SU-DHL-6 (cell line): ENCODE measurements around the gene TARBP2.
"Not testable (repeated sequence)": the region's sequence is repeated elsewhere in the genome, so short reads cannot be mapped to it uniquely, and the experiment has no call there.

Experiments
- H2AFZ ChIP-seq: fragments of 200-600 bp; sonication (generic); 2 replicates; pipeline ENCODE4 v1.6.1; 2014; ENCODE audit warnings: low read depth, mild to moderate bottlenecking, moderate library complexity, mixed read lengths, antibody characterized with exemption, low read length; ENCODE audit not compliant: severe bottlenecking
- H3F3A ChIP-seq: fragments of 200-600 bp; shearing (Covaris generic); 2 replicates; pipeline ENCODE4 v1.6.0; 2016; ENCODE audit warnings: antibody characterized with exemption, mild to moderate bottlenecking; ENCODE audit not compliant: insufficient read depth
- H3K27ac ChIP-seq: fragments of 200-600 bp; sonication (generic); 2 replicates; pipeline ENCODE4 v1.5.1; 2016; ENCODE audit warnings: low read depth, mild to moderate bottlenecking, low read length, moderate library complexity, mixed read lengths
- H3K27me3 ChIP-seq: fragments of 200-600 bp; sonication (generic), shearing (Covaris generic); 2 replicates; pipeline ENCODE4 v1.6.0; 2014; ENCODE audit warnings: mild to moderate bottlenecking, low read length
- H3K36me3 ChIP-seq: fragments of 200-600 bp; sonication (generic); 2 replicates; pipeline ENCODE4 v1.6.1; 2014; ENCODE audit warnings: mild to moderate bottlenecking, low read length, mixed read lengths
- H3K4me2 ChIP-seq: fragments of 300-600, 200-600 bp; shearing (Covaris generic), sonication (generic); 2 replicates; pipeline ENCODE4 v1.6.0; 2014; ENCODE audit warnings: low read length, low read depth, mild to moderate bottlenecking; ENCODE audit not compliant: poor library complexity, severe bottlenecking
- H3K4me3 ChIP-seq: fragments of 200-600 bp; sonication (generic); 2 replicates; pipeline ENCODE4 v1.5.1; 2014; ENCODE audit warnings: antibody characterized with exemption, low read length, mild to moderate bottlenecking, mixed read lengths; ENCODE audit not compliant: insufficient read depth, poor library complexity, severe bottlenecking
- H3K79me2 ChIP-seq: fragments of 200-600 bp; sonication (generic); 2 replicates; pipeline ENCODE4 v1.6.1; 2014; ENCODE audit warnings: mild to moderate bottlenecking, low read length, moderate library complexity; ENCODE audit not compliant: insufficient read depth
- H3K9ac ChIP-seq: fragments of 200-600 bp; sonication (generic); 2 replicates; pipeline ENCODE4 v1.7.0; 2014; ENCODE audit warnings: mild to moderate bottlenecking, low read length
- H3K9me2 ChIP-seq: fragments of 200-600 bp; sonication (generic); replicated peaks from 2 replicates; pipeline ENCODE4 v1.6.1; 2014; ENCODE audit warnings: low read length; ENCODE audit not compliant: insufficient read depth
- H3K9me3 ChIP-seq: fragments of 200-600 bp; sonication (generic); 2 replicates; pipeline ENCODE4 v1.6.1; 2014; ENCODE audit warnings: low read length, mixed read lengths; ENCODE audit not compliant: insufficient read depth
- H4K20me1 ChIP-seq: fragments of 200-600 bp; sonication (generic); 2 replicates; pipeline ENCODE4 v1.6.1; 2014; ENCODE audit warnings: low read depth, mild to moderate bottlenecking, antibody characterized with exemption, low read length, moderate library complexity, mixed read lengths
- EZH2phosphoT487 ChIP-seq: fragments of 200-600 bp; sonication (generic), shearing (Covaris generic); conservative IDR thresholded peaks from 2 replicates; pipeline ENCODE4 v1.6.1; 2018; ENCODE audit warnings: mild to moderate bottlenecking, antibody characterized with exemption, low read length, moderate library complexity, mixed read lengths
- TF ChIP-seq, protein P1 (sequence below): fragments of 200-600 bp; sonication (generic); IDR thresholded peaks from one replicate; pipeline ENCODE4 v1.5.1; 2017; ENCODE audit warnings: antibody characterized with exemption, mild to moderate bottlenecking, low read length, moderate library complexity; ENCODE audit not compliant: insufficient read depth, poor library complexity, severe bottlenecking

The TARBP2 gene

DNA sequence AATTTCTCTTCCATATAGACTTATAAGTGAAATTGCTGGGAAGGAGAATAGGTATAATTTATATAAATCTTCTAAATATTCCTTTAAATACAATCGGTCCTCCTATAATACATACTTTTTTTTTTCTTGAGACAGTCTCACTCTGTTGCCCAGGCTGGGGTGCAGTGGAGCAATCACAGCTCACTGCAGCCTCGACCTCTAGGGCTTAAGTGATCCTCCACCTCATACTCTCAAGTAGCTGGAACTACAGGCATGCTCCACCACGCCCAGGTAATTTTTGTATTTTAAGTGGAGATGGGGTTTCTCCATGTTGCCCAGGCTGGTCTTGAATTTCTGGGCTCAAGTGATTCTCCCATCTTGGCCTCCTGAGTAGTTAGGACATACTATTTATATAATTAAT is 35.9 kb downstream of the TARBP2 start:
- H3K4me2 ChIP-seq: no peak overlapping the region
- no peaks in the 10 kb centered on the region for H3K27me3 ChIP-seq
- H3K36me3 ChIP-seq: peaks cover 6% of the 10 kb centered on the region; the same call in 1 of the 2 replicates
- H3K9ac ChIP-seq: no peak overlapping the region
- no peak overlapping the region for H3K27ac ChIP-seq
- no peaks in the 10 kb centered on the region for H4K20me1 ChIP-seq
- H3K4me3 ChIP-seq: no peak overlapping the region
- no peaks in the 10 kb centered on the region for H3K79me2 ChIP-seq
- no peaks in the 10 kb centered on the region for H3K9me3 ChIP-seq
- no peak overlapping the region for H2AFZ ChIP-seq
- H3K9me2 ChIP-seq: no peaks in the 10 kb centered on the region
- no peaks in the 10 kb centered on the region for H3F3A ChIP-seq
- TF ChIP-seq, protein P1, sequence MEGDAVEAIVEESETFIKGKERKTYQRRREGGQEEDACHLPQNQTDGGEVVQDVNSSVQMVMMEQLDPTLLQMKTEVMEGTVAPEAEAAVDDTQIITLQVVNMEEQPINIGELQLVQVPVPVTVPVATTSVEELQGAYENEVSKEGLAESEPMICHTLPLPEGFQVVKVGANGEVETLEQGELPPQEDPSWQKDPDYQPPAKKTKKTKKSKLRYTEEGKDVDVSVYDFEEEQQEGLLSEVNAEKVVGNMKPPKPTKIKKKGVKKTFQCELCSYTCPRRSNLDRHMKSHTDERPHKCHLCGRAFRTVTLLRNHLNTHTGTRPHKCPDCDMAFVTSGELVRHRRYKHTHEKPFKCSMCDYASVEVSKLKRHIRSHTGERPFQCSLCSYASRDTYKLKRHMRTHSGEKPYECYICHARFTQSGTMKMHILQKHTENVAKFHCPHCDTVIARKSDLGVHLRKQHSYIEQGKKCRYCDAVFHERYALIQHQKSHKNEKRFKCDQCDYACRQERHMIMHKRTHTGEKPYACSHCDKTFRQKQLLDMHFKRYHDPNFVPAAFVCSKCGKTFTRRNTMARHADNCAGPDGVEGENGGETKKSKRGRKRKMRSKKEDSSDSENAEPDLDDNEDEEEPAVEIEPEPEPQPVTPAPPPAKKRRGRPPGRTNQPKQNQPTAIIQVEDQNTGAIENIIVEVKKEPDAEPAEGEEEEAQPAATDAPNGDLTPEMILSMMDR: no peak
- no peak for TF ChIP-seq EZH2phosphoT487

GRCh38 chr12:53538209-53538689 is 37.2 kb downstream of the TARBP2 start:
- Histone ChIP-seq H3K4me2 (no peak overlapping the region), H3K27ac (no peak overlapping the region)

GRCh38 chr12:53539526-53539925 is 38.4 kb downstream of the TARBP2 start:
- Histone ChIP-seq H2AFZ (no peak overlapping the region), H3K79me2 (no peaks in the 10 kb centered on the region), H3K4me2 (no peak overlapping the region), H3K27me3 (no peaks in the 10 kb centered on the region), H3K27ac (no peak overlapping the region), H3F3A (0 out of 2 replicates have a peak, but pooled peaks cover 4% of the 10 kb centered on the region), H3K9me3 (no peaks in the 10 kb centered on the region), H3K4me3 (no peak overlapping the region), H4K20me1 (no peaks in the 10 kb centered on the region), H3K36me3 (peaks cover 11% of the 10 kb centered on the region; the same call in 1 of the 2 replicates), H3K9ac (no peak overlapping the region), H3K9me2 (no peaks in the 10 kb centered on the region)
- no peak for TF ChIP-seq EZH2phosphoT487

More at GRCh38 chr12:53538209-53538689, 37.2 kb downstream of the TARBP2 start:
- Histone ChIP-seq H3K9me3 (no peaks in the 10 kb centered on the region), H2AFZ (no peak overlapping the region), H4K20me1 (no peaks in the 10 kb centered on the region), H3K9ac (no peak overlapping the region), H3K4me3 (no peak overlapping the region), H3K27me3 (no peaks in the 10 kb centered on the region), H3K79me2 (no peaks in the 10 kb centered on the region), H3K9me2 (no peaks in the 10 kb centered on the region), H3F3A (no peaks in the 10 kb centered on the region), H3K36me3 (peaks cover 11% of the 10 kb centered on the region; the same call in 1 of the 2 replicates)
- TF ChIP-seq, protein P1: no peak
- no peak for TF ChIP-seq EZH2phosphoT487

DNA sequence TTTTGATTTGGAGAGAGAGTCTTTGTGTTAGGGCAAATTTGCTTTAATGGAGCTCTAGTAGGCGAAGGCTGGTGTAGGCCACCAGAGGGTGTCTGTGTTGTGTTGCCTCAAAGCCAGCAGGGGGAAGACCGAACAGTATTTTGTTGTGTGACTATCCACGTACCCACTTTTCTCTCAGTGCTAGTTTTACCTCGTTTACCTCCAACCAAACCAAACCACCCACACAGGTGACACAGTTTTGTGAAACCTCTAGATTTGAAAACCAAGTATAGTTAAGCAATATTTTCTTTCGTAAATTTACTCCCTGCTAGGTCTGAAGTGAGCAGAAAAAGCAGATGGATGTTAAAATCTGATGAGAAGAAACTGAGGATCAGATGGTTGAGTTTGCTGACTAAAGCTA is 42.5 kb downstream of the TARBP2 start:
- Histone ChIP-seq H3K4me3 (no peak overlapping the region), H3F3A (0 out of 2 replicates have a peak, but pooled peaks cover 4% of the 10 kb centered on the region), H3K4me2 (no peak overlapping the region), H3K79me2 (no peaks in the 10 kb centered on the region), H3K27ac (no peak overlapping the region), H3K9me2 (no peaks in the 10 kb centered on the region), H3K36me3 (peaks cover 4% of the 10 kb centered on the region; the same call in 1 of the 2 replicates), H3K27me3 (no peaks in the 10 kb centered on the region), H3K9ac (no peak overlapping the region), H4K20me1 (no peaks in the 10 kb centered on the region), H3K9me3 (no peaks in the 10 kb centered on the region), H2AFZ (peak overlapping the region; percentile 4)
- TF ChIP-seq, protein P1: peak; percentile 66
- TF ChIP-seq EZH2phosphoT487: no peak

GRCh38 chr12:53548354-53548753 is 47.3 kb downstream of the TARBP2 start:
- not testable (repeated sequence) for H3K27me3 ChIP-seq, H3K79me2 ChIP-seq, H4K20me1 ChIP-seq, H3K9ac ChIP-seq, H3K27ac ChIP-seq, H3K36me3 ChIP-seq, H2AFZ ChIP-seq, H3F3A ChIP-seq, H3K9me2 ChIP-seq, H3K9me3 ChIP-seq, H3K4me2 ChIP-seq, H3K4me3 ChIP-seq

GRCh38 chr12:53550131-53550530 is 49.0 kb downstream of the TARBP2 start:
- H3K4me2 ChIP-seq, H3K9me3 ChIP-seq, H3K4me3 ChIP-seq, H3K27me3 ChIP-seq, H3F3A ChIP-seq, H2AFZ ChIP-seq, H3K9me2 ChIP-seq, H3K36me3 ChIP-seq, H3K79me2 ChIP-seq, H3K27ac ChIP-seq, H3K9ac ChIP-seq, H4K20me1 ChIP-seq: not testable (repeated sequence)
